ENCODE results near the gene CAB39.
A peak's percentile ranks its signal among the peaks of the same experiment; 100 is the strongest.

CAB39 gene

GRCh38 chr2:230788554-230789175 is 76.0 kb downstream of the CAB39 start:
- DNase-seq, result no peak

- DNase-seq, result no peak
These were observed 78.3 kb downstream of the CAB39 start for GRCh38 chr2:230790981-230791380.

GRCh38 chr2:230793572-230794359 is 81.1 kb downstream of the CAB39 start:
- peak; percentile 84 to 92 for DNase-seq

GRCh38 chr2:230794497-230794896 is 81.9 kb downstream of the CAB39 start:
- DNase-seq, result no peak

GRCh38 chr2:230795856-230796255 is 83.2 kb downstream of the CAB39 start:
- no peak for DNase-seq

GRCh38 chr2:230796280-230796862 is 83.7 kb downstream of the CAB39 start:
- no peak for DNase-seq

GRCh38 chr2:230797515-230798495 is 85.2 kb downstream of the CAB39 start:
- DNase-seq, result peak; percentile 59 to 66

GRCh38 chr2:230798769-230799399 is 86.2 kb downstream of the CAB39 start:
- peak; percentile 28 to 32 for DNase-seq

- no peak for DNase-seq
These were observed 92.8 kb downstream of the CAB39 start for GRCh38 chr2:230805353-230806017.

GRCh38 chr2:230807729-230808128 is 95.1 kb downstream of the CAB39 start:
- peak; percentile 9 to 16 for DNase-seq

GRCh38 chr2:230809015-230809414 is 96.4 kb downstream of the CAB39 start:
- no peak for DNase-seq

- DNase-seq, result no peak
These were observed 97.1 kb downstream of the CAB39 start for GRCh38 chr2:230809677-230810251.

GRCh38 chr2:230811508-230811907 is 98.9 kb downstream of the CAB39 start:
- no peak for DNase-seq

- no peak for DNase-seq
These were observed 99.4 kb downstream of the CAB39 start for GRCh38 chr2:230812033-230812432.

GRCh38 chr2:230814616-230815015 is 102.0 kb downstream of the CAB39 start:
- peak; percentile 25 to 27 for DNase-seq

- no peak for DNase-seq
These were observed 102.4 kb downstream of the CAB39 start for GRCh38 chr2:230815088-230815487.

GRCh38 chr2:230816735-230817134 is 104.1 kb downstream of the CAB39 start:
- DNase-seq, result no peak

GRCh38 chr2:230819433-230819832 is 106.8 kb downstream of the CAB39 start:
- no peak for DNase-seq

GRCh38 chr2:230821261-230821990 is 108.8 kb downstream of the CAB39 start:
- no peak for DNase-seq

- DNase-seq, result no peak
These were observed 109.4 kb downstream of the CAB39 start for GRCh38 chr2:230821991-230822520.
